Right kidney (tissue), 9 donors: Measurements from ENCODE around the gene ZFP64.
"Not testable (repeated sequence)": the region's sequence is repeated elsewhere in the genome, so short reads cannot be mapped to it uniquely, and the experiment has no call there.

ENCODE experiments used
- DNase-seq: peaks from one replicate; pipeline ENCODE4 v3.0.0-alpha.2; 2016
- long read RNA-seq, 8 donors: transcript quantifications; one replicate each; lab custom pipeline, GENCODE V29; 2026

ZFP64 gene
- long read RNA-seq, donor 1, partial matches to known transcripts: 0 of 2 reads
- long read RNA-seq, donor 1, other reads (novel, unspliced or antisense): 0 of 2 reads
- long read RNA-seq, donor 2, partial matches to known transcripts: 0 of 1 reads
- long read RNA-seq, donor 2, other reads (novel, unspliced or antisense): 0 of 1 reads
- long read RNA-seq, donor 3, partial matches to known transcripts: 0 of 2 reads
- long read RNA-seq, donor 3, other reads (novel, unspliced or antisense): 0 of 2 reads
- long read RNA-seq, donor 4, partial matches to known transcripts: 0 of 4 reads
- long read RNA-seq, donor 4, other reads (novel, unspliced or antisense): 0 of 4 reads
- long read RNA-seq, donor 5, partial matches to known transcripts: 0 of 6 reads
- long read RNA-seq, donor 5, other reads (novel, unspliced or antisense): 0 of 6 reads
- long read RNA-seq, donor 6, partial matches to known transcripts: 0 of 9 reads
- long read RNA-seq, donor 6, other reads (novel, unspliced or antisense): 0 of 9 reads
- long read RNA-seq, donor 7, partial matches to known transcripts: 7 of 10 reads
- long read RNA-seq, donor 7, other reads (novel, unspliced or antisense): 0 of 10 reads
- long read RNA-seq, donor 8, partial matches to known transcripts: 11 of 15 reads
- long read RNA-seq, donor 8, other reads (novel, unspliced or antisense): 0 of 15 reads

DNA sequence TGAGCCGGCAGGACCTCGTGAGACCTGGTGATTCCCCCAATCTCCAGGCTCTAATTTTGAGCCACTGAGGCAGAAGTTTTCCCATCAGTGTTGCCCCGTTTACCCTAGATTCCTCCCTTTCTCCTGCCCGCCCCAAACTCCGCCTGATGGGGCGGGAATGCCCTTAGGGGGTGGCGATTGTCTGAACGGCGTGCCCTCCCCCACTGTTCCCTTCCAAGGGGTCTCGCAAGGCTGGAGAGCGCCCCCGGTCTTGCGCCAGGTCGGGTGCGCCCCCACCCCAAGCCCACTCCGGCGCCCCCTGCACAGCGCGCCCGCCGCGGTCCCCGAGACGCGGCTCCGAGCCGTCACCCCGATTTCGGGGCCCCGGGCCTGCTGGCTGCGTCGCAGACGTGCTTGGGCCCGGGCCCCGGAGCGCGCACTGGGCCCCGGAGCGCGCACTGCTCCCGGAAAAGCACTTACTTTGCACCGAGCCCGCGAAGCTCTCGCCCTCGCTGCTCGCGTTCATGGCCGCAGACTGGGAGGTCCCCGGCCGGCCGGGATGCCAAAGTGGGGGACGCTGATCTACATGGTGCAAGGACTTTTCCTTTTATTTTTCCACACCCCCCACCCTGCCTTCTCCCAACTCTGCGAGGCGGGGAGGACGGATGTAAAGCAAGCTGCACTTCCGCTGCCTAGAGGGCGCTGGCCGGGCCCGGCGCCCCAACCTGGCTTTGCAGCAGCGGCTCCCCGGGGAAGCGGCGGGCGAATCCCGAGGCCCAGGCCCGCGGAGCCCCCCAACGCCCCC is at the start of gene ZFP64:
Gene ZFP64, minus strand, starts transcription at position 648 of the 784 bp plus-strand sequence. Its CDS starts 143 bp downstream, at position 505.
- peak; percentile 98 for DNase-seq

DNA sequence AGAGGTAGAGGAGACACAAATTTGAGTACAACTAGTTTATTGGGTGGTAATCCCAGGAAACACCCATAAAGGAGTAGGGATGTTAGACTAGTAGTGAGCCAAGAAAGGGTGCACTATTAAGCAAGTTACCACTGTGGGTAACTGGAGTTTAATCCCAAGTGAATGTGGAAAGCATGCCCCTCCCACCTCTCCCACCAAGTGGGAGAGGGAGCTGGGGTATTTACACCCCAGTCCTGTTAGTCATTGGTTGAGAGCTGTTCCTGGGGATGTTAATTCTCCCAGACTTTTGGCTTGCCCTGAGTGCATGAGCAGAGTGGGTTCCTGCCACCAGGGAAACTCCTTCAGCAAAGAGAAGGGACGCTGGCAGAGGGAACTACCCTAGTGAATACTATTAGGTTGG is 49.2 kb upstream of the ZFP64 start:
- DNase-seq: no peak

DNA sequence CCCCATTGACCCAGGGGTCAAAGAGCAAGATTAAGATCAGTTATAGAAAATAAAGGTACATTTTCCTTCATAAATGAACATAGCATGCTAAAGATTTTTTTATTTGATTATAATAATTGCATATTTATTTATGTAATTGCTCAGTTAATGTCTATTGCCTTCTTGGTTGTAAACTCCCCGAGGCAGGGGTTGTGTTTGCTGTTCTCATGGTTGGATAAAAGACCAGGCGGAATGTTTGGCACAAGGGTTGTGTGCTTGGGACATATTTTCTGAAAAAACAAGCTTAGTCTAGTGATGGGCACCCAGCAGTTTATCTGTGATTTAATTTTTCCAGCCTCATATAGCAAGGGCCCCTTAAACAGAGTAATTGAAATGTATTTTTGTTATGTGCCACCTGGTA is 47.5 kb upstream of the ZFP64 start:
- DNase-seq: no peak

DNA sequence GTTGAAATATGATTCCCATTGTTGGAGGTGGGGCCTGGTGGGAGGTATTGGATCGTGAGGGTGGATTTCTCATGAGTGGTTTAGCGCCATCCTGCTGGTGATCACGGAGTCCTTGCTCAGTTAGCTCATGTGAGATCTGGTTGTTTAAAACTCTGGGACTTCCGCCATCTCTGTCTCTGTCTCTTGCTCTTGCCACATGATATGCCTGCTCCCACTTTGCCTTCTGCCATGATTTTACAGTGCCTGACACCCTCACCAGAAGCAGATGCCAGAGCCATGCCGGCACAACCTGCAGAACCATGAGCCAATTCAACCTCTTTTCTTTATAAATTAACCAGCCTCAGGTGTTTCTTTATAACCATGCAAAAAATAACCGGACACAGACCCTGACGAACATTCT is 44.7 kb upstream of the ZFP64 start:
- DNase-seq: no peak

- DNase-seq: no peak
These were observed 43.5 kb upstream of the ZFP64 start for GRCh38 chr20:52235129-52235528.

DNA sequence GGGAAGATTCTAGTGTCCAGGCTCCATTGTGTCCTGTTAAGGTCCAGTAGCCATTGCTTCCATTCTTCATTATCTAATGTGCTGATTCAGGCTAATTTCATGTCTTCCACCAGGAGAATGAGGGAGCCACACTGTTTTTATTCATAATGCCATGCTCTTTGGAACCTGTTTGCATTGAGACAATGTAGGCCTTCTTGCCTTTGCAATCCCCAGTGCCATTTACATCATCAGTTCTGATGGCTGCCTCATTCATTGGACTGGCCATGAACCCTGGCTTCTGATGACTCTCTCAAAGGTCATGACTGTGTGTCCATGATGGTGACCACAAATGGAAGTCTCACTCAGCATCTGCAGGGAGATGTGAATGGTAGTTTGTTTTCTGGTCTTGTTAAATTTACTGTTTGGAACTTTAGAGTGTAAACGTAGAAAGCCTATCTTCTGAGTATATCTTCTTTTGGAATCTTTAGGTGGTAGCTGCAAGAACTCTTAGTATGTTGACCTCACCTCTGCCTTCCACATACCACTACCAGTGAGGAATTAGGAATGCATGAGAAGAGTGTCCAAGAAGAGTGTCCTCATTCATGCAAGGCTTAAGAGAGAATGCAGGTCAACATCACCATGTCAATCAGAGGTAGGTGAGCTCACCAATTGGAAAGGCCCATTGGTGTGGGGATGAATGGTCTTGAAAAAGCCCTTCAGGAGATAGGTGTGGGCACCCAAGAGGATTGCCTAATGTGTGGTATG is 42.9 kb upstream of the ZFP64 start:
- DNase-seq: no peak

DNA sequence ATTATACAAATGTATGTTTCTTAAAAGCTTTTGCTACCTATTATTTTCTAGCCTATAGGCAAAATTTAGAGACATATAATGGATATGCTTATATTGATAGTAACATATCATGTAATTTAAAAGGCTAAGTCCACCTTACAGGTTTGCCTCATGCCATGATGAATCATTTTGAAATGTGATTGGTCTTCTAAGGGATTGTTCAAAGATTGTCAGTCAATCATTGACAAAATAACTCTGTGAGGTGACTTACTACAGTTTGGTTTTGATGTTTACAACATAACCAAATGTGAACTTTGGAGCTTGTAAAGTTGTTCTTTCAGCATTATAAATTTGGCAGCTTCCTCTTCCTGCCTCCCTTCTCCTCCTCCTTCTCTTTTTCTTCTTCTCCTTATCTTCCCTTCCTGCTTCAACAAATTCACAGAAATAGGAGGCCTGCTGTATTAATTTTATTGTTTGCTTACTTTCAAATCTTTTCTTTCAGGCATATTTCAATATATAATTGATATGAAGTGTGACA is 39.7 kb upstream of the ZFP64 start:
- no peak for DNase-seq

DNA sequence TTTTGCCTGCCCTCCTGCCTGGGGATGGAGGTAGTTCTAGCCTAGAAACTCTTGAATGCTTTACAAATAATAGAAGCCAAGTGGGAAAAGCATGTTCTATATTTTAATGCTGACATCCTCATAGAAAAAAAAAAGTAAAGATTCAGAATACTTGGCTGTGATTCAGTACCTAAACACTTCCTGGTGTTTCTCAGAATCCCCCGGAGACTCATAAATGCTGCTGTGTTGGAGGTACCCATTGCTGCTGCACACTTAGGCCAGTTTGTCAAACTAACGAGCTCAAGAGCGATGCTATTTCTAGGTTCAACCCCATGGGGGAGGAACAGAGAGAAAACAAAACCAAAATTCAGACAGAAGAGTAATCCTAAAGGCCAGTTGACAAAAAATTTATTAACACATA is 38.8 kb upstream of the ZFP64 start:
- no peak for DNase-seq

GRCh38 chr20:52229346-52229745 is 37.8 kb upstream of the ZFP64 start:
- DNase-seq: not testable (repeated sequence)

DNA sequence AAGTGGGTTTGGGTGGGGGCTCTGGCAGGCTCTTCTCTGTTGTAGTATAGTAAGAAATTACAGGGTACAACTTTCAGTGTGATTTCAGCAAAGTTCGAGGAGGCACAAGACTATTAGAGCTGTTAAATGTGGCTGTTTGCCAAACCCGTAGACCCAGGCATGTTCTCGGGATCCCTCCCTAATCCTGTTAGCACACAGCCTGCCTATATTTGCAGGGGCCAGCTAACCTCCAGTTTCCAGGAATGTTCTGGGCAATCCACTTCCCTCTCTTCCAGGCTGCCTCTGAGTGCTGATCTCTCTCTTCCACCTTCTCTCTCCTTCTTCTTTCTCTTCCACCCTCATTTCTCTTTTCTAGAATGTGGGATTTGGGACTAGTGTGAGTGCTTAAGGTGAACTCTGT is 34.8 kb upstream of the ZFP64 start:
- DNase-seq: no peak

DNA sequence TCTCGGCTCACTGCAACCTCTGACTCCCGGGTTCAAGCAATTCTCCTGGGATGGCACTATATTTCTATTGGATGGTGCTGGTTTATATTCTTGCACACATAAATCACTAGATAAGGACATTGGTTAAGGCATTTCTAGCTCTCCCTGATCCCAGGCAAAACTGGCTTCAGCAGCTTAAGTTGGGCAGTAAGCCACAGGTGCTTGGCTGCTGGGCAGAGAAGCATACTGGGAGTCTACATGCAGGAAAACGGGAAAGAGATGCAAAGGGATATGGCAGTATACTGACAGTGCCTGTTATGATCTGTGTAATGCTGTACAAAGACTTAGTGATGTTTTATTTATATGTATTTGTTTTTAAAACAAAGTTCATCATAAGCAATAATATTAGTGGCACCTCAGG is 33.3 kb upstream of the ZFP64 start:
- DNase-seq: no peak

GRCh38 chr20:52221362-52221761 is 29.8 kb upstream of the ZFP64 start:
- not testable (repeated sequence) for DNase-seq

DNA sequence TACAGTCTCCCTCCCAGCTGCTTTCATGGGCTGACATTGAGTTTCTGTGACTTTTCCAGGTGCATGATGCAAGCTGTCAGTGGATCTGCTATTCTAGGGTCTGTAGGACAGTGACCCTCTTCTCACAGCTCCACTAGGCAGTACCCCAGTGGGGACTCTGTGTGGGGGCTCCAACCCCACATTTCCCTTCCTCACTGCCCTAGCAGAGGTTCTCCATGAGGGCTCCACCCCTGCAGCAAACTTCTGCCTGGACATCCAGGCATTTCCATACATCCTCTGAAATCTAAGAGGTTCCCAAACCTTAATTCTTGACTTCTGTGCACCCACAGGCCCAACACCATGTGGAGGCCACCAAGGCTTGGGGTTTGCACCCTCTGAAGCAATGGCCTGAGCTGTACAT is 29.3 kb upstream of the ZFP64 start:
- not testable (repeated sequence) for DNase-seq

GRCh38 chr20:52219441-52219840 is 27.9 kb upstream of the ZFP64 start:
- DNase-seq: no peak

- no peak for DNase-seq
These were observed 26.3 kb upstream of the ZFP64 start for GRCh38 chr20:52217689-52218395.

DNA sequence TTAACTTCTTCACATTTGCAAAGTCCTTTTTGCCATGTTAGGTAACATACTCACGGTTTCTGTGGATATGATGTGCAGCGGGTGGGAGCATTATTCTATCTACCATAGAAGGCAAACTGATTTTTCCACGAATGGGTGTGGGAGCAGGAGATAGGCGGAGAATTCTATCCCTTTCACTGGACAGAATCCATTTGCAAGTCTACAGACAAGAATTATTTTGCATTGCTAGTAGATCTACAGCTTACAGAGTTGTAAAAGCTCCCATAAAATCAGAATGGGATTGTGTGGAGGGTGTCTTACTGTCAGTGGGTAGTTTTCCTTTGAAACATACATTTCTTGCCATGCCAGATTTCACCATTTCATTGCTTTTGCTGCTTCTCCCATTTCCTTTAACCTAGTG is 22.4 kb upstream of the ZFP64 start:
- DNase-seq: no peak

DNA sequence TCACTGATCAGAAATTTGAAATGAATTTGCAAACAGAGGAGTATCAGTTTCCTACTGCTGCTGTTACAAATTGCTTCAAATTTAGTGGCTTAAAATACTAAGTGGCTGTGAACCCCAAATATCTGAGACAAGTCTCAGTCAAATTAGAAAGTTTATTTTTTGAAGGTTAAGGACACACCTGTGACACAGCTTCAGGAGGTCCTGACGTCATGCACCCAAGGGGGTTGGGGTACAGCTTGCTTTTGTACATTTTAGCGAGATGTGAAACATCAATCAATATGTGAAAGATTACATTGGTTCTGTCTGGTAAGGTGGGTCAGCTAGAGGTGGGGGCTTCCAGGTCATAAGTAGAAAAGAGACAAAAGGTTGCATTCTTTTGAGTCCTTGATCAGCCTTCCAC is 21.4 kb upstream of the ZFP64 start:
- DNase-seq: no peak

DNA sequence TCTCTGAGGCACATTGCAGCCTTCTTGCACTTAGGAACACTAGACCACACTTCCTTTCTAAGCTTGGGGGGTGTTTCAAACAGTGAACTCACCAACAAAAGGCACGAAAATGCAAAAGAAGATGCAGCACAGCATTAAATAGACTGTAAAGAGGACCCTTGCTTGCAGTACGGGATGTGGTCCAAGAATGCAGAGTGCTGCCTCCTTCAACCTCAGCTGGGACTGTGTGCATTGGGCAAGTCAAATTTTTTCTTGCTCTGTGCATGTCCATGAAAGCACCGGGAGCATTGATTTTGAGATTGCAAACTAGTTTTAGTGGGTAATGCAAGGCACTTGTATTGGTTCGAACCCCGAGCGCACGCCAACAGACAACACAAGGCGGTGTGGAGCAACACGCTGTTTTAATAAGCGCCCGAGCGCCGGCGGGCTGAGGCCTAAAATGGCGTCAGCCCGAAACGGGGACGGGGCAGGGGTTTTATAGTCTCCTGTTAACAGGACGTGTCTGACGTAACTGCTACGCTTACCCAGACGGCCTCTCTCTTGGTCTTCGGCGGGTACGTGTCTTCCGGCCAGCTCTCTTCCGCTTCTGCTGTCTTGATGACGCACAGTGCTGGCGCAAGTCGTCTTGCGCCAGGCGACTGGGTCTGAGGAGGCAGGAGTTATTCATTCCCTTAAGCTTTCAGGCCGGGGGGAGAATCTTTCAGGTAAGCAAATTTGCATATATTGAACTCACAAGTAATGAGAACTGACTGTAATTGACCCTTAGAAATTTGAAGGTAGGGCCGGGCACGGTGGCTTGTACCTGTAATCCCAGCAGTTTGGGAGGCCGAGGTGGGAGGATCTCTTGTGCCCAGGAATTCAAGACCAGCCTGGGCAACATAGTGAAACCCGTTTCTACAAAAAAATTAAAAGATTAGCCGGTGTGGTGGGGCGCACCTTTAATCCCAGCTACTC is 18.7 kb upstream of the ZFP64 start:
- no peak for DNase-seq

DNA sequence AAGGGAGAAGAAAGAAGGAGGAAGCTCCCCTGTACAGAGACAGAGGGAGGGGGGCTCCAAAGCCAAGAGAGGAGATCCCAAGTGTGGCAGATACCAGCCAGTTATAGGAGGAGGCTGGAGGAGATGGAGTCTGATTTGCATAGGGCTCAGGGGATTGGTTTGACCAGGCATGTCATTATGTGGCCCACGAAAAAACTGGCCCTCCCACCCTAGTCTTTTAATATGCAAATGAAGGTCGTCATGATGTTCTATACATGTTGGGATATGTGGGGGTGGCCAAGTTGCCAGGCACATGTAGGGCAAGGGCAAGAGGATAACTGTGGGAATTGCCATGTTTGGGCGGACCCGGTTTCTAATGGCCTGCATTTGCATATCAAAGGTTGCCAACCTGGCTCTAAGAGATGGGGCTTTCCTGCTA is 17.6 kb upstream of the ZFP64 start:
- DNase-seq: no peak
